Rectal smooth muscle tissue (tissue), 1 donor: ENCODE data around the gene DHTKD1.
A peak's percentile ranks its signal among the peaks of the same experiment; 100 is the strongest.

Source experiments
- H3K27ac ChIP-seq: one replicate; pipeline ENCODE4 v1.7.0; 2013; ENCODE audit warnings: low read depth, low read length, inconsistent platforms
- H3K27me3 ChIP-seq: one replicate; pipeline ENCODE4 v1.7.0; 2013; ENCODE audit warnings: low read length; ENCODE audit not compliant: control insufficient read depth, insufficient read depth
- H3K36me3 ChIP-seq: one replicate; pipeline ENCODE4 v1.7.0; 2013; ENCODE audit warnings: low read length; ENCODE audit not compliant: control insufficient read depth, insufficient read depth
- H3K4me1 ChIP-seq: one replicate; pipeline ENCODE4 v1.7.0; 2013; ENCODE audit warnings: low read length; ENCODE audit not compliant: control insufficient read depth, insufficient read depth
- H3K4me3 ChIP-seq: one replicate; pipeline ENCODE4 v1.7.0; 2013; ENCODE audit warnings: low read length
- H3K9ac ChIP-seq: one replicate; pipeline ENCODE4 v1.7.0; 2013; ENCODE audit warnings: low read length

Gene DHTKD1

GRCh38 chr10:12068449-12069269, at the start of gene DHTKD1:
TSS of gene DHTKD1 (plus strand) at chr10:12068954. CDS start at chr10:12069034, 80 bp downstream.
- Histone ChIP-seq H3K4me1 (no peaks in the 10 kb centered on the region), H3K9ac (peak within 1 kb of the TSS; percentile 13), H3K27me3 (no peaks in the 10 kb centered on the region), H3K4me3 (peak within 1 kb of the TSS; percentile 77), H3K36me3 (no peaks in the 10 kb centered on the region), H3K27ac (peak within 1 kb of the TSS; percentile 61)

GRCh38 chr10:12019283-12019971, 49.3 kb upstream of the DHTKD1 start:
- Histone ChIP-seq H3K9ac (no peak overlapping the region), H3K27ac (no peak overlapping the region), H3K36me3 (no peaks in the 10 kb centered on the region), H3K4me3 (no peak overlapping the region), H3K27me3 (no peaks in the 10 kb centered on the region), H3K4me1 (no peaks in the 10 kb centered on the region)

GRCh38 chr10:12020574-12020973, 48.2 kb upstream of the DHTKD1 start:
- Histone ChIP-seq H3K4me1 (no peaks in the 10 kb centered on the region), H3K4me3 (no peak overlapping the region), H3K27ac (no peak overlapping the region), H3K27me3 (no peaks in the 10 kb centered on the region), H3K36me3 (no peaks in the 10 kb centered on the region), H3K9ac (no peak overlapping the region)

GRCh38 chr10:12022580-12023257, 46.0 kb upstream of the DHTKD1 start:
- no peak overlapping the region for H3K4me3 ChIP-seq
- no peak overlapping the region for H3K27ac ChIP-seq
- no peaks in the 10 kb centered on the region for H3K36me3 ChIP-seq
- H3K9ac ChIP-seq = no peak overlapping the region
- H3K4me1 ChIP-seq = no peaks in the 10 kb centered on the region
- H3K27me3 ChIP-seq = no peaks in the 10 kb centered on the region

DNA sequence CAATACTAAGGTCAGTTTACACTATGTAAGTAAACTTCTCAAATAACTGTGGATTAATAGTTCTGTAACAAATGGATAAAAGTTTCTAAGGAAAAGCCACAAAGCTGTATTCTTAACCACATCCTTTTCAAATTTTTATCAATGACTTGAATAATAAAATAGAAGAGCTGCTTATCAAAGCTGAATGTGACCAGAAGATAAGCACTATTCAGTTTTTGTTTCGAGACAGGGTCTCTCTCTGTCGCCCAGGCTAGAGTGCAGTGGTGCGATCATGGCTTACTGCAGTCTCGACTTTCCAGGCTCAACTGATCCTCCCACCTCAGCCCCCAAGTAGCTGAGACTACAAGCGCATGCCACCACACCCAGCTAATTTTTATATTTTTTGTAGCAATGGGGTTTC, 43.2 kb upstream of the DHTKD1 start:
- Histone ChIP-seq H3K27ac (no peak overlapping the region), H3K9ac (no peak overlapping the region), H3K27me3 (no peaks in the 10 kb centered on the region), H3K36me3 (no peaks in the 10 kb centered on the region), H3K4me3 (no peak overlapping the region), H3K4me1 (no peaks in the 10 kb centered on the region)

GRCh38 chr10:12027539-12027938, 41.2 kb upstream of the DHTKD1 start:
- H3K27ac ChIP-seq = no peak overlapping the region
- H3K27me3 ChIP-seq = no peaks in the 10 kb centered on the region
- no peak overlapping the region for H3K4me3 ChIP-seq
- H3K36me3 ChIP-seq = no peaks in the 10 kb centered on the region
- no peak overlapping the region for H3K9ac ChIP-seq
- no peaks in the 10 kb centered on the region for H3K4me1 ChIP-seq

GRCh38 chr10:12031404-12031803, 37.4 kb upstream of the DHTKD1 start:
- no peaks in the 10 kb centered on the region for H3K27me3 ChIP-seq
- peaks cover 8% of the 10 kb centered on the region for H3K36me3 ChIP-seq
- no peak overlapping the region for H3K9ac ChIP-seq
- H3K27ac ChIP-seq = no peak overlapping the region
- no peak overlapping the region for H3K4me3 ChIP-seq
- H3K4me1 ChIP-seq = no peaks in the 10 kb centered on the region

- Histone ChIP-seq H3K27ac (no peak overlapping the region), H3K27me3 (no peaks in the 10 kb centered on the region), H3K9ac (no peak overlapping the region), H3K4me1 (no peaks in the 10 kb centered on the region), H3K4me3 (no peak overlapping the region), H3K36me3 (peaks cover 8% of the 10 kb centered on the region)
Observed at GRCh38 chr10:12036073-12036655, 32.6 kb upstream of the DHTKD1 start.

DNA sequence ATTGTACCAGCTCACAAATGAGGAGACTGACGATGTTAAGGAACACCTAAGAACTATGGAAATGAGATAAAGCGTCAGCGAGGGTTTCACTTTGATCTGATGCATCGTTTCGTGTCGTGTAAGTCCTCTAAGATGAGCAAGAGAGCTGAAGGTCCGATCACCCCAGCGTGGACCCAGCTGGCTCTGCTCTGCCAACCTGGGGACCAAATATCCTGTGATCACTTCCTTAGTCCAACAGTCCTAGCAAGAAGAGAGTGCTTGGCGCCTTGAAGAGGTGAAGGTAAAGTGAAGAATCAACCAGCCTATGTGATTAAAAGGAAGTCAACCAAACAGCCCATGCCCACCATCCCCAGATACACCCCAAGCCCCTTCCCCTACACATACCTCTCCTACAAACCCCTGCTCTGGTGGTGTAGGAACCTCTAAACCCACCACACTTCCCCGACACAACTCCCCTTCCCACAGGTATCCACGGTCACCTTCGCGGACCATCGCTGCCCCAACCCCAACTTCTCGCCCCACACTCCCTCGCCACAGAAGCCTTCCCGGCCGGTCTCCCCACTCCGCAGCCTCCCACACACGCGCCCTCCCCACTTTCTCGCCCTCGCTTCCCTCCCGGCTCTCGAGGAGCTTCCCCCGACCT, 26.9 kb upstream of the DHTKD1 start:
- Histone ChIP-seq H3K27ac (peak overlapping the region; percentile 100), H3K9ac (peak overlapping the region; percentile 77), H3K27me3 (no peaks in the 10 kb centered on the region), H3K4me1 (peaks cover 4% of the 10 kb centered on the region), H3K36me3 (no peaks in the 10 kb centered on the region), H3K4me3 (peak overlapping the region; percentile 94)

DNA sequence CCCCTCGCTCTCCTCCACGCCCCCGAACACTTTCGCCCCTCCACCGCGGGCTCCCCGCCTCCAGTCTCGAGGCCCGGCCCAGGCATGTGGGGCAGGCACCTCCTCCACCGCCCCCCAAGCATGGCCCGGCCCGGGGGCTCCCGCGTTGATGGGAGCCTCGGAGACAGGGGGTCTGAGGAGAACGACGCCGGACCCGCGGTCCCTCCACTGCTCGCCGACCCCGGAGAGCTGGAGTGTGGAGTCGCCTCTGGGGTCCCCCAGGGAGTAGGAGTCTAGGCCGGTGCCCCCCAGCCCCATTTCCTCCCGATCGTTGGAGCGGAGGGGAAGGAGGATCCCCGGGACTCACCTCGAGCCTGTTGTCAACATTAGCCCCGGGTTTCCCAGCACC, 26.4 kb upstream of the DHTKD1 start:
- peaks cover 4% of the 10 kb centered on the region for H3K4me1 ChIP-seq
- H3K27ac ChIP-seq = peak overlapping the region; percentile 100
- H3K27me3 ChIP-seq = no peaks in the 10 kb centered on the region
- peak overlapping the region; percentile 77 for H3K9ac ChIP-seq
- H3K4me3 ChIP-seq = peak overlapping the region; percentile 94
- H3K36me3 ChIP-seq = no peaks in the 10 kb centered on the region

- peak within 1 kb of the TSS; percentile 94 for H3K4me3 ChIP-seq
- peak within 1 kb of the TSS; percentile 100 for H3K27ac ChIP-seq
- peak within 1 kb of the TSS; percentile 82 for H3K9ac ChIP-seq
- no peaks in the 10 kb centered on the region for H3K27me3 ChIP-seq
- H3K4me1 ChIP-seq = peaks cover 4% of the 10 kb centered on the region
- no peaks in the 10 kb centered on the region for H3K36me3 ChIP-seq
Observed at GRCh38 chr10:12042797-12043651, 25.7 kb upstream of the DHTKD1 start, which contains the start of gene UPF2. TSS of gene UPF2 (minus strand) at chr10:12042809. CDS start at chr10:12035423, 7,386 bp downstream.
